ENCODE results near the gene NDUFS3. TPM values are rescaled to one million over a fixed set of nuclear protein-coding genes. Genes with fewer than 3 reads are reported as not detected.
"Not testable (repeated sequence)": the region's sequence is repeated elsewhere in the genome, so short reads cannot be mapped to it uniquely, and the experiment has no call there.

The NDUFS3 gene
- total RNA-seq, 1 donor from 2014 or later, result 44.2 TPM

DNA sequence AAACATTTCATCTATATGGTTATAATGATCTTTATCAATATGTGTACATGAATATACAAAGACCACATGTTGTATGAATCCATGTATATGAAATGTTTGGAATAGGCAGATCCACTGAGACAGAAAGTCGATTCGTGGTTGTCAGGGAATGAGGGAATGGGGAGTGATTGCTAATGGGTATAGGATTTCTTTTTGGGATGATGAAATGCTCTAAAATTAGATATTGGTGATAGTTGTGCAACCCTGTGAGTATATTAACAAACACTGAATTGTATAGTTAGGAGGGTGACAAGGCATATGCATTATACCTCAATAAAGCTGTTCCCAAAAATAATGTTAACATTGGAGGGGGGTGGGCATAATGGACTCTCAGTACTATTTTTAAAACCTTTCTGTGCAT lies 18.4 kb upstream of the NDUFS3 start:
- DNase-seq, result no peak

- not testable (repeated sequence) for DNase-seq
Observed at GRCh38 chr11:47562393-47562792, 16.5 kb upstream of the NDUFS3 start.

DNA sequence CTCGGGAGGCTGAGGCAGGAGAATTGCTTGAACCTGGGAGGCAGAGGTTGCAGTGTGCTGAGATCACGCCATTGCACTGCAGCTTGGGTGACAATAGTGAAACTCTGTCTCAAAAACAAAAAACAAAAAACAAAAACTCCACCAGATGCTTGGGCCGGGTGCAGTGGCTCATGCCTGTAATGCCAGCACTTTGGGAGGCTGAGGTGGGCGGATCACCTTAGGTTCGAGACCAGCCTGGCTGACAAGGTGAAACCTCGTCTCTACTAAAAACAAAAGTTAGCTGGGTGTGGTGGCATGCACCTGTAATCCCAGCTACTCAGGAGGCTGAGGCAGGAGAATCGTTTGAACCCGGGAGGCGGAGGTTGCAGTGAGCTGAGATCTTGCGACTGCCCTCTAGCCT lies 14.5 kb upstream of the NDUFS3 start:
- not testable (repeated sequence) for DNase-seq

GRCh38 chr11:47564933-47565339 lies 13.9 kb upstream of the NDUFS3 start:
- DNase-seq, result no peak

DNA sequence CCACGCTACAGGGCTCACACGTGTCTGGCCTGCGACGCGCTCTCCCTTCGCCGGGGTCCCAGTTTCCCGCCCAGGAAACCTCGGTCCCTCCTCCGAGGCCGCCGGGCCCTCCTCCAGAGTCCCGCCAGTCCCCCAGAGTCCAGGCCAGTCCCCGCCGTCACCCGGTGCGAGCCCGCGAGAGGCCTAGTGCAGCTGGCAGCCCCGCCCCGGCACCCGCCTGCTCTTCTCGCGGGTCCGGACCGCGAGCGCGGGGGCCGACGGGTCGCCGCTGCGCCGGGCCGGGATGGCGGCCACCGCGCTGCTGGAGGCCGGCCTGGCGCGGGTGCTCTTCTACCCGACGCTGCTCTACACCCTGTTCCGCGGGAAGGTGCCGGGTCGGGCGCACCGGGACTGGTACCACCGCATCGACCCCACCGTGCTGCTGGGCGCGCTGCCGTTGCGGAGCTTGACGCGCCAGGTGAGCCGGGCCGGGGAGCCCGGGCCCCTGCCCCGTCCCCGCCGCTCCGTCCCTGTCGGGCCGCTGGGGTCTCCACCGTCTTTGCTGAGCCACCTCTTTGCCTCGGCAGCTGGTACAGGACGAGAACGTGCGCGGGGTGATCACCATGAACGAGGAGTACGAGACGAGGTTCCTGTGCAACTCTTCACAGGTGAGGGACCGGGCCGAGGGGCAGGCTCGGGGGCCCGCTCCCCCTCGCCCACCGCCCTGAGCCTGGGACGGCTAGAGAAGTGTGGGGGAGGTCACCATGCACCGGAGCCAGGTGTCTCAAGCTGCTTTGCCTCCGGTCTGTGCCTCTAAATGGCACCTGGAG lies 13.3 kb upstream of the NDUFS3 start, which contains the start of gene PTPMT1:
Gene PTPMT1 (plus strand): TSS at position 260 of the 809 bp plus-strand sequence. CDS start 24 bp downstream, at position 284.
- DNase-seq, result no peak

DNA sequence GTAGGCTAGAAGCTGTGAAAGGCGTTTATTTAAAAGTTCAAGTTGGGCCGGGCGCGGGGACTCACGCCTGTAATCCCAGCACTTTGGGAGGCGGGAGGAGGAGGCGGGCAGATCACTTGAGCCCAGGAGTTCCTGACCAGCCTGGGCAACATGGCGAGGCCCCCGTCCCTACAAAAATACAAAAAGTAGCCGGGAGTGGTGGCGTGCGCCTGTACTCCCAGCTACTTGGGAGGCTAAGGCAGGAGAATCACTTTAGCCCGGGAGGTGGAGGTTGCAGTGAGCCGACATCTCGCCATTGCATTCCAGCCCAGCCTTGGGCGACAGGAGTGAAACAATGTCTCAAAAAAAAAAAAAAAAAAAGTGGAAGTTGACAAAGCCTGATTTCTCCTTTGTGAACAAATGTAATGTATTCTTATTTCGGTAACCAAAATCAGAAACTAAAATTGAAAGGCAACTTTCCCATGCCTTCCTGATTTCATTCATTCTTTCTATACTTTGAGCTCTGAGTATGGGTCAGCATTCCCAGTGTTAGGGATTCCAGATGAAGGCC lies 12.7 kb upstream of the NDUFS3 start:
- no peak for DNase-seq

GRCh38 chr11:47569646-47570045 lies 9.2 kb upstream of the NDUFS3 start:
- no peak for DNase-seq

- DNase-seq, result no peak
Observed at GRCh38 chr11:47570651-47571356, 8.1 kb upstream of the NDUFS3 start.

GRCh38 chr11:47571357-47571729 lies 7.5 kb upstream of the NDUFS3 start:
- DNase-seq, result no peak

GRCh38 chr11:47571895-47572294 lies 7.0 kb upstream of the NDUFS3 start:
- no peak for DNase-seq

GRCh38 chr11:47572715-47573255 lies 6.1 kb upstream of the NDUFS3 start:
- DNase-seq, result no peak

DNA sequence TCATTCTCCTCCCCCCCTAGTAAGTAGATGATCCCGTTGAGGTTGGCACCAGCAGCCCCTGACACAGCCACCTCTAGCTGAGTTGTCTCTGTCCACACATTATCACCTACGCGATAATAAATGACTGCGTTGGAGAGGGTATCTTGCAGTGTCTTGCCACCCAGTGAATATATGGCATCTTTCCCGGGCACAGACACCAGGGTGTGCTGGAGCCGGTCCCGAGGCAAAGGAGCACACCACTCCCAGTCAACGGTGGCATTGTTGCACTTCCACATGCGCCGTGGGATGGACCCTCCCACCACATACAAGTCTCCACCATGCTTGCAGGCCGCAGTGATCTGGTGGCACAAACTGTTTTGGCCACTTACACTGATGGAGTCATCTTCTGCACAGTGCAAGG lies 5.6 kb upstream of the NDUFS3 start:
- no peak for DNase-seq

DNA sequence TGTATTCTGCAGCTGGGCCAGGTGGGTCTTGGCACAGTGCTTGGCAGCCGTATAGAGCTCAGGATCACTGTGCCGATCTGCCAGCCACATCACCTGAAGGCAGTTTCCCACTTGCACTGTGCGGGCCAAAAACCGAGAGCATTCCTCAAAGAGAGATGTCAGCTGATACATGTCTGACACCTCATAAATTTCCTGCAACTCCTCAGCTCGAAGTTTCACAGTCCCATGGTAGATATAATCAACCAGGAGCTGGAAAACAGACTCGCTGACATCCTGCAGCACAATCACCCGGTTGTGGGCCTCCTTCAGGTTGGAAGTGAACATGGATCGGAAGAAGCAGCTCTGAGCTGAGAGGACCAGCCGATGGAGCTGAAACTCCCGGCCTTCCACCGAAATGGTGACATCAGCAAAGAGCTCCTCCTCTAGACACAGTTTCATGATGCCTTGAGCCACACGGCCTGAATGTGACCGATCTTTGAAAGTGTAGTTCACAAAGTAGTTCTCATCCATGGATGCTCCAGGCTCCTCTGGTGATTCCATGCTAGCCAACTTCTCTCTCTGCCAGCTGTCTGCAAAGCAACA lies 1.3 kb upstream of the NDUFS3 start:
- no peak for DNase-seq

DNA sequence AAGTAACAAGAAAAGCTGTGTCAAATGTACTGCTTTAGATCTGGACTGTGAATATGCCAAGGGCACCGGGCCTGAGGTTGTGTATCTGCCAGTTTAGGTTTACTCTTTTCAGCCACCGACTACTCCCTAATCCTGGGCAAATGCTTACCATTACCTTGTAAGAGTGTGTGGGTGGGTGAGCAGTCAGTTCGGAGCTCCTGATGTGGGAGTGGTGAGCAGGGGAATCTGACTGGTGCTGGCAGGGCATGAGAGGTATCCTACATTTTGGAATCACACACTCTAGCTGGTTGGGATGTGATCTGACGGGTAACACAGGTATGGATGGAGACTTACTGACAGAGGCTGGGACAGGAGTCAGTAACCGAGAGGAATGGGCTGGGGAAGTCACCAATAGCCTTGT lies 5.0 kb downstream of the NDUFS3 start:
- no peak for DNase-seq

DNA sequence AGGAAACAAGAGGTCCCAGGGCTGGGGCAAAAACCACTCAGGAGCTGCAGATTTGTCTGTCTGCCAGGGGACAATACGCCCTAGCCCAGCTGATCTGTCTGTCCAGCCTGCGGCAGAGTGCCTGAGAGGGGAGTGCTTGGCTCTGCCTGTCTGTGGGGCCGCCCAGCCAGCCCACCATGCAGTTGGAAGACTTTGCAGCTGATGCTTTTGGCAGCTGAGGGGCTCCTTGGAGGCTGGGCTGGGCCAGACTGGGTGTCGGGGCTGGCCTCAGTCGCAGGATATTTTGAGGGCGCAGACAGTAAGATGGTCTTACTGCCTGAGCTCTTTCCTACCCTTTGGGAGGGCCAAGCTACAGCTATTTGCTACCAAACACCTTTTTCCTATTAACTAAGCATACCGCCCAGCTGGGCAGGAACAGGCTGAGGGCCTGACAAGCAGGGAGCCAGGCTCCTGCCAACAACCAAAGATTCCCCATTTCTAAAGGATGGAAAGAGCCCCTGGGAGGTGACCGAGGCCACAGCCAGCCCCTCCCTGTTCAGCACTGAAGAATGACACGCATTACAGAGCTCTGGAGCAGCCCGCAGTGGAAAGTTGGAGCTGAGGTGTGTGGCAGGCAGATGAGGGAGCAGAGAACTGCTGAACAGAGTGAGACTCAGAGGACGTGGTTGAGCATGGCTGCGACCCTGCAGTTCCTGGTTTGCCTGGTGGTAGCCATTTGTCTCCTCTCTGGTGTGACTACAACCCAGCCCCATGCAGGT lies 7.4 kb downstream of the NDUFS3 start, which contains the start of gene FAM180B:
Gene FAM180B (plus strand): TSS at position 581 of the 758 bp plus-strand sequence. CDS start 91 bp downstream, at position 672.
- DNase-seq, result peak; percentile 68

DNA sequence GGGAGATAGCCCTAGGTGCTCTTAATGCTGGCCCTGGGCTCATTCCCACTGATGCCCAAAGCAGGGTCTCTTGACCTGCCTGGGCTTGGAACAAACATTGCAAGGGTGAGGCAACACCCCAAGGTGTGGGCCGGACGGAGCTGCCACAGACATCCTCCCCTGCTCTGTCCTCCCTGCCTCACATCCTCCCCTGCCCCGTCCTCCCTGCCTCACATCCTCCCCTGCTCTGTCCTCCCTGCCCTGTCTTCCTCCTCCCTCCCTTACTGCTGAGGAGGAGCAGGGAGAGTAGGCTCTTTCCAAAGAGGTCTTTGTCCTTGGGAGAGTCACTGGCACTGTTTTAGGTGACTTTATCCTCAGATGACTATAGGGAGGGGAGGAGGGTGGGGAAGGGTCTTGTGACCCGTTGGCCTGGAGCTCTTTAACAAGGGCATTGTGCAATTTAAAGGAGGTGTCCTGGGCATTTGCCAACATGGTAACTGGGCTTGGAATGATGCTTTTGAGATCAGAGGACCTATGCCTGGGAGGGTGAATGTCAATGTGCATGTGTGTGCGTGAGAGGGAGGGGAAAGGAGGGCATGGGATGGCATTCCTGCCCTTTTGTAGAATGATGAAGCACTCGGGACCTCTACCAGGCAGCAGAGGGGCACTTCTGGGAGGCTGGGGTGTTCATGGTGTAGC lies 8.3 kb downstream of the NDUFS3 start:
- DNase-seq, result no peak

DNA sequence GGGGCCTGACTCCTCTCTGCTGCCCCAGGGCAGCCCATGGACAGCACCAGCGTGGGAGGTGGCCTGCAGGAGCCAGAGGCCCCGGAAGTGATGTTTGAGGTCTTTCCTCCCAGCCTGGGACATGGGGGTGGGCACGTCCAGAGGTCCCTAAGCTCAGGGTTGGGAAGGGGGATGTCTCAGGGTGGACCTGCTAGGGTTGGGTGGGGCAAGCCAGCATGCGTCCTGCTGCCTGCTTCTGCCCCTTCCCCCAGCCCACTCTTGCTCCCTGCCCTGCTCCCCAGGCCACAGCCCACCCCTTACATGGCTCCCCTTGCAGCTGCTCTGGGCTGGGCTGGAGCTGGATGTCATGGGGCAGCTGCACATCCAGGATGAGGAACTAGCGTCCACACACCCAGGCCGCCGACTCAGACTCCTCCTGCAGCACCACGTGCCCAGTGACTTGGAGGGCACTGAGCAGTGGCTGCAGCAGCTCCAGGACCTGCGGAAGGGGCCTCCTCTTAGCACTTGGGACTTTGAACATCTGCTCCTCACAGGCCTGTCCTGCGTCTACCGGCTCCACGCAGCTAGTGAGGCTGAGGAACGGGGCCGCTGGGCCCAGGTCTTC lies 9.0 kb downstream of the NDUFS3 start:
- no peak for DNase-seq

GRCh38 chr11:47589118-47589517 lies 10.2 kb downstream of the NDUFS3 start:
- no peak for DNase-seq

- DNase-seq, result no peak
Observed at GRCh38 chr11:47589584-47589976, 10.7 kb downstream of the NDUFS3 start.

GRCh38 chr11:47589977-47590861 lies 11.3 kb downstream of the NDUFS3 start:
- DNase-seq, result peak; percentile 30

All from skin of body (tissue), 2 donors.